ENCODE data around the gene PPFIBP1. TPM values are rescaled to one million over a fixed set of nuclear protein-coding genes. Genes with fewer than 3 reads are reported as not detected.

The PPFIBP1 gene
- 25.7 and 31.3 TPM in 2 replicates for total RNA-seq (2021; fragmentation: NEBNext Ultra II Directional; extraction: Animal tissue kit (Norgen Biotek cat#: 25700))
- 7.0 and 7.7 TPM in 2 replicates for polyA plus RNA-seq (2011; rRNA removed)
- 10.5 TPM for polyA plus RNA-seq (2011; cell fraction: cytosol; rRNA removed)
- polyA plus RNA-seq (2011; cell fraction: nucleus; rRNA removed), result 13.1 TPM
- 13.3 to 25.3 TPM (median 16.2 TPM) in 4 replicates for polyA plus RNA-seq (2012, experiment 1 of 2)
- polyA plus RNA-seq (2012, experiment 2 of 2), result 1.7 TPM
- 9.3 TPM for polyA plus RNA-seq (2013, experiment 1 of 2)
- polyA plus RNA-seq (2013, experiment 2 of 2), result 8.9 TPM
- 37.1 and 46.1 TPM in 2 replicates for polyA minus RNA-seq (2011; rRNA and poly(A)+ RNA removed)
- polyA minus RNA-seq (2011; cell fraction: cytosol; rRNA and poly(A)+ RNA removed), result 15.6 TPM
- 32.5 TPM for polyA minus RNA-seq (2011; cell fraction: nucleus; rRNA and poly(A)+ RNA removed)
- long read RNA-seq, experiment 1, partial matches to known transcripts, result 1 of 8 reads
- long read RNA-seq, experiment 1, other reads (novel, unspliced or antisense), result 6 of 8 reads
- long read RNA-seq, experiment 2, partial matches to known transcripts, result 4 of 11 reads
- long read RNA-seq, experiment 2, other reads (novel, unspliced or antisense), result 5 of 11 reads

DNA sequence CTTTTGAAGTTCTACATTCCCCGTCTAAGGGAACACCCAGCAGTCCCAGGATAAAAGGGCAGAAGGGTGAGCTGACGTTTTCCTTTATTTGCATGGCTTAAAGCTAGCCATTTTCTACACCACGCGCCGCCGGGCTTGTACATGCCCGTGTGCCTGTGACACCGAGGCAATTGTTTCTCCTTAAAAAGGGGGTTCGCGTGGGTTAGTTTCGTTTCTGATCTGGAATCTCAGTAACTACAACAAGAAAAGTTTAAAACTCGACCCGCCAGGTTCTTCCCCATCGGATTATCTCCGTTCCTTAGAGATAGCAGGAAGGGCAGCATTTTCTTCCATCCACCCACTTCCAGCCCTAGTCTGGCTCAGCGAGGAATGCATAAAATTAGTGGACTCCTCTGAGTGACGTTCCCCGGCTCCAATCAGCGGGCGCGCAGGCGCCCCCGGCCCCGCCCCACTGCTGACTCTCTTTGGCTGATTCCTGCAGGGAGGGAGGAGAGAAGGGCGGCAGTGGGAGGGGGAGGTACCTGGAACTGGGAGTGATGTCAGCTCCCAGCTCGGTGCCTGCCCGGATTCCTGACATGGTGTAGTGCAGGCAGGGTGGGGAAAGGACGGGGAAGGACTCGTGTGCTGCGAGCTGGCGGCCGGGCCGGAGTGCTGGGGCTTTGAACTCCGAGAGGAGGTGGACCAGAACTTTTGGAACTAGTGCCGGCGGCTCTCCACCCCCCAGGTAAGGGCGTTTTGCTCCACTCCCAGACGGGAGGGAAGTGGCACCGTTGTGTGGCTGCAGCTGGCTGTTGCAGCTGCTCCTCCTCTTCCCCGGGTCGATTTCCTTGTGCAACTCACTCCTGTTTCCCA is at the start of gene PPFIBP1:
PPFIBP1 (plus strand) TSS at position 565 of the 852 bp plus-strand sequence. CDS start 109,191 bp downstream, outside the sequence.
- Histone ChIP-seq H2BK15ac (ENCODE audit: low read length) (no peak within 1 kb of the TSS), H3K4ac (replicated peaks; ENCODE audit: insufficient read length, low read depth, low read length) (peak within 1 kb of the TSS; percentile 19), H3K23me2 (ENCODE audit: low read depth, low read length) (peaks cover 10% of the 10 kb centered on the region), H2AFZ (ENCODE audit: low read length) (peak within 1 kb of the TSS; percentile 85), H2BK5ac (ENCODE audit: low read depth, low read length) (peak within 1 kb of the TSS; percentile 71), H3K23ac (ENCODE audit: insufficient read length) (no peak within 1 kb of the TSS), H3K36me3 (ENCODE audit: control insufficient read depth in 2 of 4, insufficient read depth in 4 of 4, low read length in 3 of 4) (no peaks in the 10 kb centered on the region), H3K4me3 (ENCODE audit: extremely low read depth in 1 of 4, insufficient read depth in 2 of 4, low read depth in 3 of 4, low read length in 4 of 4) (peak within 1 kb of the TSS; percentile 63 to 86 (median 77)), H2BK120ac (replicated peaks; ENCODE audit: low read depth, low read length) (no peak within 1 kb of the TSS), H3K56ac (replicated peaks; ENCODE audit: insufficient read length, low read depth, low read length) (no peak within 1 kb of the TSS), H2BK20ac (ENCODE audit: low read length) (no peak within 1 kb of the TSS), H4K8ac (ENCODE audit: extremely low read depth, insufficient read depth, low read length) (peak within 1 kb of the TSS; percentile 11; the same call in 1 of the 2 replicates), H3K18ac (ENCODE audit: extremely low read depth, low read length) (peak within 1 kb of the TSS; percentile 91), H3K4me1 (replicated peaks in 1 of 4; ENCODE audit: control insufficient read depth in 3 of 4, insufficient read depth in 4 of 4, low read length in 3 of 4) (peaks cover 4 to 12% (median 11%) of the 10 kb centered on the region in 4 experiments), H3K14ac (ENCODE audit: insufficient read length) (no peak within 1 kb of the TSS), H3K79me2 (ENCODE audit: control insufficient read depth in 1 of 2, insufficient read depth in 2 of 2, low read length in 2 of 2) (peaks cover 0 to 19% of the 10 kb centered on the region in 2 experiments; a peak in 2 of 4 replicates), H3K4me2 (ENCODE audit: insufficient read depth in 1 of 2, low read depth in 2 of 2, low read length in 2 of 2) (peak within 1 kb of the TSS; percentile 84 to 91), H3K79me1 (ENCODE audit: low read depth, low read length) (no peaks in the 10 kb centered on the region), H3K9me3 (ENCODE audit: insufficient read depth in 2 of 2, low read depth in 1 of 2, low read length in 1 of 2) (no peaks in the 10 kb centered on the region), H4K91ac (replicated peaks; ENCODE audit: insufficient read length, low read length) (peak within 1 kb of the TSS; percentile 53), H3K27ac (ENCODE audit: low read depth, low read length) (peak within 1 kb of the TSS; percentile 83), H4K20me1 (replicated peaks in 1 of 2; ENCODE audit: control insufficient read depth in 1 of 2, insufficient read depth in 2 of 2, low read length in 2 of 2) (peaks cover 1 to 3% of the 10 kb centered on the region in 2 experiments), H2BK12ac (ENCODE audit: low read depth, low read length) (peak within 1 kb of the TSS; percentile 13; the same call in 1 of the 2 replicates), H4K5ac (ENCODE audit: insufficient read length, low read depth, low read length) (peak within 1 kb of the TSS; percentile 2), H3K27me3 (replicated peaks in 1 of 4; ENCODE audit: control insufficient read depth in 3 of 4, extremely low read depth in 1 of 4, insufficient read depth in 3 of 4, low read length in 3 of 4) (peaks cover 0 to 3% (median under 1%) of the 10 kb centered on the region in 4 experiments; a peak in 2 of 7 replicates), H2AK5ac (ENCODE audit: low read depth, low read length) (no peak within 1 kb of the TSS), H3K9ac (replicated peaks in 1 of 4; ENCODE audit: extremely low read depth in 1 of 4, low read depth in 3 of 4, low read length in 3 of 4) (peak within 1 kb of the TSS; percentile 69 to 86 (median 82))
- 1% methylated on average over 36 of the region's 41 CpGs; no CpG with 5 or more reads in 1 of the 2 experiments for WGBS, 2 experiments (ENCODE audit: extremely low coverage in 1 of 2, insufficient coverage in 1 of 2, insufficient read length in 1 of 2, insufficient replicate concordance in 2 of 2, low coverage in 1 of 2, low lambda C conversion rate in 2 of 2, missing lambda C conversion rate in 1 of 2)
- CTCF ChIA-PET (ENCODE audit: partially characterized antibody), result interaction anchor here (0.8 to 1.7 kb wide), 5 partner anchors 12 to 140 kb away, joined by 3 to 4 read pairs (median 3); no protein-coding TSS in a partner anchor
- POLR2A ChIA-PET (ENCODE audit: partially characterized antibody), result interaction anchor here (0.9 to 3.9 kb wide), 12 partner anchors 9 to 190 kb away, joined by 3 to 18 read pairs (median 4); no protein-coding TSS in a partner anchor
- DNase-seq (ENCODE audit: low read depth in 1 of 2, low spot score in 2 of 2), result peak; percentile 97 to 98
- FAIRE-seq, result peak; percentile 36
- TF ChIP-seq, protein P1, sequence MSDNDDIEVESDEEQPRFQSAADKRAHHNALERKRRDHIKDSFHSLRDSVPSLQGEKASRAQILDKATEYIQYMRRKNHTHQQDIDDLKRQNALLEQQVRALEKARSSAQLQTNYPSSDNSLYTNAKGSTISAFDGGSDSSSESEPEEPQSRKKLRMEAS (IDR thresholded peaks at IDR 0.05), result peak; percentile 65
- peak; percentile 43; the same call in 1 of the 2 replicates for TF ChIP-seq YY1 (IDR thresholded peaks at IDR 0.05; ENCODE audit: low read depth, low read length)
- peak; percentile 81 for TF ChIP-seq POLR2AphosphoS5 (IDR thresholded peaks at IDR 0.05; ENCODE audit: low read depth, low read length)
- TF ChIP-seq RAD21 (IDR thresholded peaks at IDR 0.05 in 1 of 2, conservative IDR thresholded peaks at IDR 0.05 in 1 of 2; ENCODE audit: low read depth in 2 of 2, low read length in 2 of 2), result 0 out of 4 replicates have a peak, but pooled peaks of 1 of the 2 experiments have one; percentile 24
- TF ChIP-seq SP2 (IDR thresholded peaks at IDR 0.05; ENCODE audit: low read length), result peak; percentile 83
- no peak for TF ChIP-seq RFX5 (IDR thresholded peaks at IDR 0.05; ENCODE audit: borderline replicate concordance, low read depth, low read length)
- TF ChIP-seq CTBP2 (IDR thresholded peaks at IDR 0.05; ENCODE audit: borderline replicate concordance, insufficient read depth, insufficient read length, low read length), result no peak

All from H1 (cell line).